HL-60 (cell line): ENCODE measurements around the gene DLX6.

Experiments used
- CTCF ChIP-seq: IDR thresholded peaks from one replicate; pipeline ENCODE4 v1.5.1; 2011; ENCODE audit warnings: low read length, control low read depth, inconsistent platforms; ENCODE audit not compliant: insufficient read depth
- GABPA ChIP-seq: IDR thresholded peaks from 2 replicates; pipeline ENCODE4 v1.6.1; 2012; ENCODE audit warnings: low read depth
- POLR2AphosphoS5 ChIP-seq: IDR thresholded peaks from 2 replicates; pipeline ENCODE4 v1.6.1; 2012; ENCODE audit warnings: low read depth

GRCh38 chr7:97017192-97018125, 12.1 kb downstream of the DLX6 start:
- TF ChIP-seq CTCF, result no peak
- TF ChIP-seq POLR2AphosphoS5, result no peak
- TF ChIP-seq GABPA, result no peak
